ENCODE results near the gene NEDD4L. TPM values are rescaled to one million over a fixed set of nuclear protein-coding genes. Genes with fewer than 3 reads are reported as not detected.
"Not testable (repeated sequence)": the region's sequence is repeated elsewhere in the genome, so short reads cannot be mapped to it uniquely, and the experiment has no call there.

NEDD4L gene
- polyA plus RNA-seq, result 27.3 to 80.8 TPM (median 52.6 TPM) in 3 replicates
- 109 TPM for polyA plus RNA-seq (2011; ENCODE audit: low read depth)
- 39.3 and 48.6 TPM in 2 replicates for polyA plus RNA-seq (2011; cell fraction: cytosol; rRNA removed)
- polyA plus RNA-seq (2011; cell fraction: nucleus; rRNA removed), result 117 and 140 TPM in 2 replicates
- 77.8 and 96.4 TPM in 2 replicates for polyA plus RNA-seq (2012; ENCODE audit: low replicate concordance)
- 65.0 to 149 TPM (median 125 TPM) in 3 replicates for polyA minus RNA-seq
- polyA minus RNA-seq (2011; cell fraction: cytosol; rRNA and poly(A)+ RNA removed), result 26.9 TPM
- 108 and 202 TPM in 2 replicates for polyA minus RNA-seq (2011; cell fraction: nucleus; rRNA and poly(A)+ RNA removed)

DNA sequence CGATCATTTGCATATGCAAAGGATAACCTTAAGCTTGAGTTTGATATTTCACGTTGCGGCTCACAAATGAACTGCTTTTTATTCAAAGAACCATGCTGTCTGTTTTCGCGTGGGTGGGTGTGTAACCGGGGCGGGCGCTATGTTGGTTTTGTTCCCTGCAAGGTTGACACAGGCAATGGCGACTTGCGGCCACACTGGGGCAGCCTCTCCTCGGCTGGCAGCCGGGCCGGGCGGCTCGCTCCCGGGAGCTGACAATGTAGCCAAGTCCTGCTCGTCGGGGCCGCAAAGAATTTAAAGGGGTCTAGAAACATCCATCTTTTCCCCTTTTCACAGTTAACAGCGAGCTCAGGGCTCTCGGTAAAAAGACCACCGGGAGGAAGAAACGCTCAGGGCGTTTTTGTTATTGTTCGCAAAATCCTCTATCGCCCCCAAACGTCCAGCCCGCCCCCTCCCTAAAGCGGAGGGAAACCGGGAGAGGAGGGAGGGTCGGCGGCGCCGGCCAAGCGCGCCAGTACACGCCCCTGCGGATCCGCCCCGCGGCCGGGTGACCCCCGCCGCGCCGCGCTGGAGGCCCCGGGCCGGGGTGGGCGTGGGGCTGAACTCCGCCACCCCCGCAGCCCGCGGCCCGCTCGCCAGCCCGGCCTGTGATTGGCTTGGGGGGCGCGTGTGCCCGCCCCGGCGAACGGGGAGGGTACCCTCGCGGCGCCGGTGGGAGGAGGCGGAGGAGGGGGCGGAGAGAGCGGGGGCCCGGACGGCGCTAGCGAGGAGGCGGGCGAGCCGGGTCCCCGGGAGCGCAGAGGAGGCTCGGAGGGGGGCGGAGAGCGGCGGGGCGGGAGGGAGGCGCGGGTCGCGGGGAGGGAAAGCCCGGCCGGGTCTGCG is at the start of gene NEDD4L:
NEDD4L (plus strand) TSS at position 736 of the 879 bp plus-strand sequence. CDS start 435 bp downstream, outside the sequence.
- H3K4me3 ChIP-seq (ENCODE audit: control insufficient read depth in 2 of 3, extremely low read depth in 1 of 3, insufficient read depth in 2 of 3, low read depth in 1 of 3, low read length in 3 of 3), result peak within 1 kb of the TSS; percentile 51 to 86 (median 69)
- no peaks in the 10 kb centered on the region for H3K9me3 ChIP-seq (ENCODE audit: control insufficient read depth, low read depth, low read length)
- dilution Hi-C loops (cut with MboI; ENCODE audit: extremely low pct_ligation_motif_present, low sequenced_read_pairs), result loop anchor here (25.0 kb wide), 1 partner anchor 156 kb away; no protein-coding TSS in a partner anchor
- H4K20me1 ChIP-seq (ENCODE audit: control insufficient read depth, extremely low read depth, insufficient read depth, low read length), result no peaks in the 10 kb centered on the region
- FAIRE-seq (peak; percentile 55), DNase-seq (ENCODE audit: low read depth, low spot score) (peak; percentile 45)
- H3K36me3 ChIP-seq (ENCODE audit: control insufficient read depth in 2 of 2, extremely low read depth in 1 of 2, insufficient read depth in 2 of 2, low read length in 2 of 2), result no peaks in the 10 kb centered on the region
- H3K4me1 ChIP-seq (ENCODE audit: control insufficient read depth, extremely low read depth, insufficient read depth, low read length), result peaks cover 26% of the 10 kb centered on the region
- H3K9ac ChIP-seq (ENCODE audit: control insufficient read depth, extremely low read depth, insufficient read depth, low read length), result peak within 1 kb of the TSS; percentile 75
- H2AFZ ChIP-seq (ENCODE audit: control insufficient read depth, low read length), result peak within 1 kb of the TSS; percentile 89
- peaks cover 29% of the 10 kb centered on the region for H3K79me2 ChIP-seq (ENCODE audit: control insufficient read depth, insufficient read depth, low read length)
- no peak for TF ChIP-seq EZH2 (IDR thresholded peaks at IDR 0.05; ENCODE audit: low read length)
- TF ChIP-seq, protein P1, sequence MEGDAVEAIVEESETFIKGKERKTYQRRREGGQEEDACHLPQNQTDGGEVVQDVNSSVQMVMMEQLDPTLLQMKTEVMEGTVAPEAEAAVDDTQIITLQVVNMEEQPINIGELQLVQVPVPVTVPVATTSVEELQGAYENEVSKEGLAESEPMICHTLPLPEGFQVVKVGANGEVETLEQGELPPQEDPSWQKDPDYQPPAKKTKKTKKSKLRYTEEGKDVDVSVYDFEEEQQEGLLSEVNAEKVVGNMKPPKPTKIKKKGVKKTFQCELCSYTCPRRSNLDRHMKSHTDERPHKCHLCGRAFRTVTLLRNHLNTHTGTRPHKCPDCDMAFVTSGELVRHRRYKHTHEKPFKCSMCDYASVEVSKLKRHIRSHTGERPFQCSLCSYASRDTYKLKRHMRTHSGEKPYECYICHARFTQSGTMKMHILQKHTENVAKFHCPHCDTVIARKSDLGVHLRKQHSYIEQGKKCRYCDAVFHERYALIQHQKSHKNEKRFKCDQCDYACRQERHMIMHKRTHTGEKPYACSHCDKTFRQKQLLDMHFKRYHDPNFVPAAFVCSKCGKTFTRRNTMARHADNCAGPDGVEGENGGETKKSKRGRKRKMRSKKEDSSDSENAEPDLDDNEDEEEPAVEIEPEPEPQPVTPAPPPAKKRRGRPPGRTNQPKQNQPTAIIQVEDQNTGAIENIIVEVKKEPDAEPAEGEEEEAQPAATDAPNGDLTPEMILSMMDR (optimal IDR thresholded peaks at IDR 0.05 in 1 of 3, IDR thresholded peaks at IDR 0.05 in 1 of 3, conservative IDR thresholded peaks at IDR 0.05 in 1 of 3; ENCODE audit: extremely low read depth in 1 of 3, insufficient read depth in 2 of 3, low read length in 3 of 3), result peak; percentile 53 to 95 (median 95)
- H3K4me2 ChIP-seq (ENCODE audit: control insufficient read depth, extremely low read depth, insufficient read depth, low read depth, low read length), result peak within 1 kb of the TSS; percentile 99
- H3K27ac ChIP-seq (ENCODE audit: control insufficient read depth, insufficient read depth, low read length), result peak within 1 kb of the TSS; percentile 84
- H3K27me3 ChIP-seq (ENCODE audit: control insufficient read depth, extremely low read depth, insufficient read depth, low read length), result no peaks in the 10 kb centered on the region
- H3K9me1 ChIP-seq (ENCODE audit: control insufficient read depth, extremely low read depth, insufficient read depth, low read length), result no peaks in the 10 kb centered on the region

- H3K9me1 ChIP-seq (ENCODE audit: control insufficient read depth, extremely low read depth, insufficient read depth, low read length), result no peaks in the 10 kb centered on the region
- no peaks in the 10 kb centered on the region for H3K4me1 ChIP-seq (ENCODE audit: control insufficient read depth, extremely low read depth, insufficient read depth, low read length)
- no peaks in the 10 kb centered on the region for H4K20me1 ChIP-seq (ENCODE audit: control insufficient read depth, extremely low read depth, insufficient read depth, low read length)
- no peaks in the 10 kb centered on the region for H3K9me3 ChIP-seq (ENCODE audit: control insufficient read depth, low read depth, low read length)
- H3K4me3 ChIP-seq (ENCODE audit: control insufficient read depth in 2 of 3, extremely low read depth in 1 of 3, insufficient read depth in 2 of 3, low read depth in 1 of 3, low read length in 3 of 3), result no peak overlapping the region
- FAIRE-seq, result no peak
- no peak for TF ChIP-seq EZH2 (IDR thresholded peaks at IDR 0.05; ENCODE audit: low read length)
- TF ChIP-seq, protein P1 (optimal IDR thresholded peaks at IDR 0.05 in 1 of 3, IDR thresholded peaks at IDR 0.05 in 1 of 3, conservative IDR thresholded peaks at IDR 0.05 in 1 of 3; ENCODE audit: extremely low read depth in 1 of 3, insufficient read depth in 2 of 3, low read length in 3 of 3), result no peak
- no peak overlapping the region for H3K27ac ChIP-seq (ENCODE audit: control insufficient read depth, insufficient read depth, low read length)
- no peak for DNase-seq (ENCODE audit: low read depth, low spot score)
- H2AFZ ChIP-seq (ENCODE audit: control insufficient read depth, low read length), result no peak overlapping the region
- no peak overlapping the region for H3K4me2 ChIP-seq (ENCODE audit: control insufficient read depth, extremely low read depth, insufficient read depth, low read depth, low read length)
- dilution Hi-C loops (cut with MboI; ENCODE audit: extremely low pct_ligation_motif_present, low sequenced_read_pairs), result no loop called here
- H3K36me3 ChIP-seq (ENCODE audit: control insufficient read depth in 2 of 2, extremely low read depth in 1 of 2, insufficient read depth in 2 of 2, low read length in 2 of 2), result no peaks in the 10 kb centered on the region
- H3K27me3 ChIP-seq (ENCODE audit: control insufficient read depth, extremely low read depth, insufficient read depth, low read length), result no peaks in the 10 kb centered on the region
- H3K79me2 ChIP-seq (ENCODE audit: control insufficient read depth, insufficient read depth, low read length), result no peaks in the 10 kb centered on the region
- no peak overlapping the region for H3K9ac ChIP-seq (ENCODE audit: control insufficient read depth, extremely low read depth, insufficient read depth, low read length)
Observed at GRCh38 chr18:57995331-57995730, 48.7 kb upstream of the NEDD4L start.

GRCh38 chr18:57996894-57997293 is 47.1 kb upstream of the NEDD4L start:
- H3K9me3 ChIP-seq (ENCODE audit: control insufficient read depth, low read depth, low read length); H3K79me2 ChIP-seq (ENCODE audit: control insufficient read depth, insufficient read depth, low read length); H3K4me2 ChIP-seq (ENCODE audit: control insufficient read depth, extremely low read depth, insufficient read depth, low read depth, low read length); H3K9ac ChIP-seq (ENCODE audit: control insufficient read depth, extremely low read depth, insufficient read depth, low read length); H3K4me1 ChIP-seq (ENCODE audit: control insufficient read depth, extremely low read depth, insufficient read depth, low read length); H3K27ac ChIP-seq (ENCODE audit: control insufficient read depth, insufficient read depth, low read length); H3K4me3 ChIP-seq (ENCODE audit: control insufficient read depth in 2 of 3, extremely low read depth in 1 of 3, insufficient read depth in 2 of 3, low read depth in 1 of 3, low read length in 3 of 3); H4K20me1 ChIP-seq (ENCODE audit: control insufficient read depth, extremely low read depth, insufficient read depth, low read length); H3K36me3 ChIP-seq (ENCODE audit: control insufficient read depth in 2 of 2, extremely low read depth in 1 of 2, insufficient read depth in 2 of 2, low read length in 2 of 2); H2AFZ ChIP-seq (ENCODE audit: control insufficient read depth, low read length); H3K9me1 ChIP-seq (ENCODE audit: control insufficient read depth, extremely low read depth, insufficient read depth, low read length); dilution Hi-C loops (cut with MboI; ENCODE audit: extremely low pct_ligation_motif_present, low sequenced_read_pairs); DNase-seq (ENCODE audit: low read depth, low spot score); H3K27me3 ChIP-seq (ENCODE audit: control insufficient read depth, extremely low read depth, insufficient read depth, low read length): not testable (repeated sequence)
- peak; percentile 41 for FAIRE-seq

Measured in keratinocyte (primary cell).